ENCODE measurements around the gene TMEM200A.

TMEM200A gene

DNA sequence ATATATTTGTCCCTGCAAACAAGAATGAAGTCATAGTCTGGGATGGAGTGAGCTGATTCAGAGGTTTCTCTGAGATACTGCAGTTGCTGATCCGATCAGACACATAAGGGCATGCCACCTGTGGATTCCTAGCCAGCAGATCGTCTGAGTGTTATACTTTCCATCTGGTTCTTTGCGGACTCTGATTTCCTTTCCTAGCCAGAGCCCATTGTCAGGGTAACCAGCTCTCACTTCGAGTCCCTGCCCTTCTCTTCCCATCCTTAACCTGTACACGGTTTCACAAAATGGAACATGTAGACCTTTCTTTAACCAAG lies 100.9 kb downstream of the TMEM200A start:
- TF ChIP-seq TAF1 (IDR thresholded peaks at IDR 0.05; ENCODE audit: borderline replicate concordance, low read depth, low read length) (no peak), POLR2A (IDR thresholded peaks at IDR 0.05; ENCODE audit: low read depth, low read length) (no peak), POLR2AphosphoS5 (IDR thresholded peaks at IDR 0.05; ENCODE audit: low read depth, low read length) (no peak)
- DNase-seq (ENCODE audit: insufficient read length) (no peak), FAIRE-seq (no peak)

DNA sequence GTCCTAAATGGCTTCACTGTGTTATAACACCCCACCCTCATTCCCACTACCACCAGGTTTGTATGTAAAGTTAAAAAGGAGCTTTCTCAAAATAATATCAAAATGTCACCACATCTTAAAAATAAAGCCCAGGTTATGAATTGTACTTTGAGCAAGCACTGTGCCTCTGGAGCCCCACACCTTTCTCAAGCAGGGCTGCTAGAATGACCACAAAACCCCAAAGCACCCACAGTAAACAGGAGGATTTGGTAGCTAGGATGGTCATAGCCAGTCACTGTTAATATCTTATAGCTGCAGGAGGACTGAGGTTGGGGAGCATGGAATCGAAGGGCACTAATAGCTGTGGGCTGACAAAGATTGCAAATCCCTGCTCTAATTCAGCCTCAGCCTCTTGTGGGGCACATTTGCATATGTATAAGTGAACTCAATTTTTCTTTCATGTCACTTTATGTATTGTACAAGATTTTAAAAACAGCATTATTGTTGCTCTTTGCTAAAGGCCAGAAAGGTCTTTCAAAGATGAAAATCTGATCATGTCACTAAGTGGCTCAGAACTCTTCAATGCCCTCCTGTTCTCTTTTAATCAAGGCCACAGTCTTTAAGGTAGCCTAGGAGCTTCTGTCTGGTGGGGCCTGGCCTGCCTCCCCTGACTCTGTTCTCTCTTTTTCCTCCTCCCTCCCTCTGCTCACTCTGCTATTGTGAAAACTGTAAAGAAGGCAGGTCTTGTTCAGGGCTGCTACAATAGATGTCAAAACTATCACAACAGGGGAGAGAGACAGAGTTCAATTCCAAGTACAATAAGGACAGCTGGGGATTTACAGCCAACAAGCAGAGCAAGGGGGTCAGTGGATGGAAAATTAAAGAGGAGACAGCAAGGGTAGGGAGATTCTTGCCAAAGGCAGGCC lies 101.6 kb downstream of the TMEM200A start:
- DNase-seq (ENCODE audit: insufficient read length) (no peak), FAIRE-seq (no peak)

DNA sequence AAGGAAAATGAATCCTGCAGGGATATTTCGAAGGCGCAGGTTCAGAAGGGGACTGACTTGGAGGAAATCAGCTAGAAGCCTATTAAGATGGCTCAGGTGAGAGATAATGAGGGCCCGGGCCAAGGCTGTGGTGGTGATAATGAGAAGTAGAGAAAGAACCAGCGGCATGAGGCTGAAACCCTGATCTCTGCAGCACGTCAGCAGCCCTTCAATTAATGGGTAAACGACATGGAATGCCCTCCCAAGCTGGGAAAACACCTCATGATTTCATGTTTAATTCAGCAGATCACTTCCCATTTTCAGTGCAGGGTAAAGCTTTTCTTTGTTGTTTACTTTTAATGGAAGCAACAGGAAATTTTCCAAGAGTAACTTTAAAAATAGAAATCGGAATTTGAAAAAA lies 104.9 kb downstream of the TMEM200A start:
- DNase-seq (ENCODE audit: insufficient read length) (no peak), FAIRE-seq (no peak)
- TF ChIP-seq POLR2A (IDR thresholded peaks at IDR 0.05; ENCODE audit: low read depth, low read length) = no peak
- TF ChIP-seq POLR2AphosphoS5 (IDR thresholded peaks at IDR 0.05; ENCODE audit: low read depth, low read length) = no peak
- no peak for TF ChIP-seq TAF1 (IDR thresholded peaks at IDR 0.05; ENCODE audit: borderline replicate concordance, low read depth, low read length)

More for the DNA sequence above, 101.6 kb downstream of the TMEM200A start:
- no peak for TF ChIP-seq POLR2A (IDR thresholded peaks at IDR 0.05; ENCODE audit: low read depth, low read length)
- no peak for TF ChIP-seq POLR2AphosphoS5 (IDR thresholded peaks at IDR 0.05; ENCODE audit: low read depth, low read length)
- TF ChIP-seq TAF1 (IDR thresholded peaks at IDR 0.05; ENCODE audit: borderline replicate concordance, low read depth, low read length) = no peak

DNA sequence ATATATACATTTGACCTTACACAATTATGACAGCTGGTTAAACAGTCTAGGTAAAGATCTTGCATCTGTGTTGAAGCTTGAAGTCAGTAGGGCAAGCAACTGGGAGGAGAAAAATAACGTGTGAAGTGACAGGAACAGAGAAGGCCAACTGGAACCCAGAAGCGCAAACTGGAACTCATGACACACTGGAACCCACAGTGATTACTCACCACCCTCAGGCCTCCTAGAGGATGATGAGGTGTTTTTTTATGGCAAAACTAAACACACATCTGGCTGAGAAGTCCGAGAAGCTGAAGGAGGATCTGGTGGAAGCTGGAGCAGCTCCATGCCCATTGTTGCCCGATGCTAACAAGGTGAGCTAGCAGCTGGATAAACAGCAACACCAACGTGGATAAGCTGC lies 108.1 kb downstream of the TMEM200A start:
- TF ChIP-seq POLR2A (IDR thresholded peaks at IDR 0.05; ENCODE audit: low read depth, low read length) (no peak), TAF1 (IDR thresholded peaks at IDR 0.05; ENCODE audit: borderline replicate concordance, low read depth, low read length) (no peak), POLR2AphosphoS5 (IDR thresholded peaks at IDR 0.05; ENCODE audit: low read depth, low read length) (no peak)
- FAIRE-seq (no peak), DNase-seq (ENCODE audit: insufficient read length) (no peak)

DNA sequence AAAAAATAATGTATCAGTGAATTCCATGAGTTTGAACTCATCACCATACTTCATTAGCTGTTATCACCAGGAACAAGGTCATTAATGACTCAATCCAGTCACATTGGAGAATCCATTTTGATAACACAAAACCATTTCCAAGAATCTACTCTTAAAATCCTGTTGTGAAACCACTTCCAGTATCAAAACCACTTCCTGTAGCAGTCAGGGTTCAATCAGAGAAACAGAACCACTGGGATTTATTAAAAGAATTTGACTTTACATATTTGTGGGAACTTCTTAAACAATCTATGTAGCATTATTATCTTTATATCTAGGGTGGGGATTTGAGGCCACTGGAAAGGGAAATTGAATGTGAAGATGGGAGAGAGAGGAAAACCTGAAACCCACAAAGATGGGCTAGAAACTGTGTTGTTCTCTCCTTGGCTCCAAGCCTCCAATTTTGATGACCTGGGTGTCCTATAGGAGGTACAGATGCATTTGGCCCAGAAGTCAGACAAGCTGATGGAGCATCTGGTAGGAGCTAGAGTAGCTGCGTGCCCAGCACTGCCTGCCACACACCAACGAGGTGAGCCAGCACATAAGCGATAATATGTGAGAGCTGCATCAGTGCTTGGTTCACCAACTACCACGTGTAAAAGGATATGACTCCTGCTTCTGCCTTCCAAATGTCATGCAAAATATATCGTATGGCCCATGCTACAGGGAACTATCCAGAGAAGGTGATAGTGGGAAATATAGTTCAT lies 117.0 kb downstream of the TMEM200A start:
- no peak for DNase-seq (ENCODE audit: insufficient read length)
- no peak for TF ChIP-seq POLR2AphosphoS5 (IDR thresholded peaks at IDR 0.05; ENCODE audit: low read depth, low read length)
- TF ChIP-seq POLR2A (IDR thresholded peaks at IDR 0.05; ENCODE audit: low read depth, low read length) = no peak
- no peak for TF ChIP-seq TAF1 (IDR thresholded peaks at IDR 0.05; ENCODE audit: borderline replicate concordance, low read depth, low read length)
- no peak for FAIRE-seq

DNA sequence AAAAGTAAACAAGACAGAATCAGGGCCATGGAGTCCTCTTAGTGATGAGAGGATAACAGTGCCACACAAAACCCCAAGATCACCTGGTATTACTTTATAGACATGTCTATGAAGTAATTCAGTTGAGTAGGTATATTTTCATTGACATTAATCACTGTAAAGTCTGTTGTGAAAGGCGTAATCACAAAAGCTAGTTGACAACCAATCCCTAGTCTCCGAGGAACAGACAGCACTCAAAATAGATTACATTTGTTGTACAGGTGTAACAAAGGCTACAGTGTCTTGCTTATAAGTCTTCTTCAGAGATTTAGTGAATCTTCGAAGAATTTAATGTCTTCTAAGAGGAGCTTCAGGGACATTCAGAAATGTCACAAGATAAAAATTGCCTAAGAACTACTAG lies 120.1 kb downstream of the TMEM200A start:
- FAIRE-seq = no peak
- TF ChIP-seq POLR2AphosphoS5 (IDR thresholded peaks at IDR 0.05; ENCODE audit: low read depth, low read length) (no peak), POLR2A (IDR thresholded peaks at IDR 0.05; ENCODE audit: low read depth, low read length) (no peak)
- no peak for DNase-seq (ENCODE audit: insufficient read length)

DNA sequence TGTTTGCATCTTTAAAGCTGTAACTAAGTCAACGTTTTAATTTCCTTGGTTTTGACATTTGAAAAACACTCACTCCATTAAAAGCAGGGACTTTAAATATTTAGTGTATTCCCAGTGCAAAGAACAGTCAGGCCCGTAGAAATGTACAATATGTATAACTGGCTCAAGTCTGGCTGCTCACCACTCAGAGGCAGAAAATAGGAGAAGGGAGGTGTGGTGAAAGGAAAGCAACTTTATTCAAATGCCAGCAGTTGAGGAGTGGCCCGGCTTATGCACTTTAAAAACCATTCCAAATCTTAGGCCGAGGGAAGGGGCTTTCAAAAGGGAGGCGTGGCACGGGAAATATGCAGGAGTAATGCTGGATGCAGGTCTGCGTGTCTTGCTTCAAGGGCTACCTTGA lies 120.6 kb downstream of the TMEM200A start:
- TF ChIP-seq TAF1 (IDR thresholded peaks at IDR 0.05; ENCODE audit: borderline replicate concordance, low read depth, low read length) = no peak
- no peak for TF ChIP-seq POLR2A (IDR thresholded peaks at IDR 0.05; ENCODE audit: low read depth, low read length)
- no peak for TF ChIP-seq POLR2AphosphoS5 (IDR thresholded peaks at IDR 0.05; ENCODE audit: low read depth, low read length)
- no peak for FAIRE-seq
- DNase-seq (ENCODE audit: insufficient read length) = no peak

DNA sequence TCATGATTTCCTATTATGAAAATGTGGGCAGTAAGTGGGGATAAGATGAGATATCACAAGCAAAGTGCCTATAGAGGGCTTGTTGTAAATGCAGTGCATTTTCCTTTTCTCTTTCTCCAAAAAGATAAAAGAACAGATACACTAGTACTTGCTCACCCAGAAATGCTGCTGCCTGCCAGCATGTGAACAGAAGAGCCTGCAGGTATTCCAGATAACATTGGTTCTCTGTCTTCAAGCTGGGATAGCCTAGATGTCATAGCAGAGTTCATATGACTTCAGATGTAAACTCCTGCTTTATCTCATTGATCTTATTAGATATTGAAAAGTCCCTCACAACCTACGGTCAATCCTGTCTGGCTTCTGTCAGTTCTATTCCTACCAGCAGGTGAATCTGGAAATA lies 123.7 kb downstream of the TMEM200A start:
- TF ChIP-seq POLR2A (IDR thresholded peaks at IDR 0.05; ENCODE audit: low read depth, low read length) = no peak
- no peak for TF ChIP-seq TAF1 (IDR thresholded peaks at IDR 0.05; ENCODE audit: borderline replicate concordance, low read depth, low read length)
- no peak for TF ChIP-seq POLR2AphosphoS5 (IDR thresholded peaks at IDR 0.05; ENCODE audit: low read depth, low read length)
- DNase-seq (ENCODE audit: insufficient read length) (no peak), FAIRE-seq (no peak)

All from GM12892 (cell line).